B cell (primary cell): ENCODE data around the gene MYL6B. TPM values are rescaled to one million over a fixed set of nuclear protein-coding genes. Genes with fewer than 3 reads are reported as not detected.

Source experiments
- ATAC-seq: fragments of 200-7000 bp; cut with Tn5 transposase; one replicate; pipeline ENCODE4 v1.10.0; 2021; ENCODE audit warnings: low read depth, mild to moderate bottlenecking, moderate number of reproducible peaks, moderate library complexity
- CTCF ChIA-PET: fragments of 350-600 bp; sonication (Branson Sonifier 250); formaldehyde crosslinking; loops from one replicate; lab custom pipeline; 2021; ENCODE audit warnings: antibody characterized with exemption, inconsistent platforms; lab: Charles Lee
- POLR2A ChIA-PET: fragments of 350-600 bp; sonication (Branson Sonifier 250); formaldehyde crosslinking; loops from one replicate; lab custom pipeline; 2021; ENCODE audit warnings: antibody characterized with exemption; lab: Charles Lee
- DNase-seq: peaks from one replicate; pipeline ENCODE4 v3.0.0; 2013
- H2AFZ ChIP-seq: 2 replicates; pipeline ENCODE4 v1.6.1; 2012; ENCODE audit warnings: mild to moderate bottlenecking, low read depth, low read length; ENCODE audit not compliant: insufficient read depth, poor library complexity, severe bottlenecking
- H3K27ac ChIP-seq, 2 donors: 1 replicate in 1 of 2; 2 replicates in 1 of 2; pipeline ENCODE4 v1.5.1; 2012 to 2013; ENCODE audit warnings: low read length in 2 of 2, mild to moderate bottlenecking in 2 of 2, moderate library complexity in 1 of 2
- H3K27me3 ChIP-seq, 4 experiments: fragments of 200-600 bp in 1 of 4; sonication (generic) in 1 of 4; replicated peaks in 1 of 4; 1 replicate in 2 of 4; 2 replicates in 2 of 4; pipeline versions ENCODE4 v1.6.1 to v1.7.0; 2013 to 2016; ENCODE audit warnings: low read length in 3 of 4, mild to moderate bottlenecking in 2 of 4, mixed read lengths in 1 of 4, moderate library complexity in 1 of 4; ENCODE audit not compliant: insufficient read depth in 4 of 4, control insufficient read depth in 3 of 4; ENCODE audit errors: control extremely low read depth in 1 of 4
- H3K36me3 ChIP-seq, 2 experiments: replicated peaks in 1 of 2; 1 replicate in 1 of 2; 2 replicates in 1 of 2; pipeline versions ENCODE4 v1.6.1 to v1.7.1; 2013; ENCODE audit warnings: low read length in 1 of 2; ENCODE audit not compliant: insufficient read depth in 2 of 2, control insufficient read depth in 1 of 2; ENCODE audit errors: control extremely low read depth in 1 of 2, extremely low read depth in 1 of 2
- H3K4me1 ChIP-seq, 2 donors: fragments of 200-600 bp in 1 of 2; sonication (generic) in 1 of 2; 1 replicate in 1 of 2; 2 replicates in 1 of 2; pipeline versions ENCODE4 v1.5.1 to v1.6.1; 2013 to 2017; ENCODE audit warnings: low read length in 2 of 2; ENCODE audit not compliant: control insufficient read depth in 2 of 2, insufficient read depth in 2 of 2
- H3K4me2 ChIP-seq: replicated peaks from 2 replicates; pipeline ENCODE3; 2012; ENCODE audit warnings: mild to moderate bottlenecking, low read depth, low read length; ENCODE audit not compliant: poor library complexity, severe bottlenecking
- H3K4me3 ChIP-seq, 5 experiments: fragments of 200-600 bp in 1 of 5; sonication (generic) in 1 of 5; 1 replicate in 3 of 5; 2 replicates in 2 of 5; pipeline versions ENCODE4 v1.5.1 to v1.7.0; 2011 to 2016; ENCODE audit warnings: low read length in 4 of 5, mild to moderate bottlenecking in 4 of 5, low read depth in 2 of 5, control low read depth in 1 of 5, moderate library complexity in 1 of 5; ENCODE audit not compliant: insufficient read depth in 1 of 5; ENCODE audit errors: control extremely low read depth in 1 of 5, extremely low read depth in 1 of 5
- H3K79me2 ChIP-seq: fragments of 200-600 bp; sonication (generic); one replicate; pipeline ENCODE4 v1.6.0; 2016; ENCODE audit warnings: low read length; ENCODE audit not compliant: control insufficient read depth, insufficient read depth
- H3K9ac ChIP-seq: fragments of 200-600 bp; sonication (generic); 2 replicates; pipeline ENCODE4 v1.6.1; 2017; ENCODE audit warnings: mild to moderate bottlenecking, low read length, moderate library complexity
- H3K9me3 ChIP-seq, 3 donors: one replicate each; pipeline versions ENCODE4 v1.6.1 to v1.7.1; 2013; ENCODE audit warnings: low read length in 2 of 3; ENCODE audit not compliant: control insufficient read depth in 2 of 3, insufficient read depth in 1 of 3; ENCODE audit errors: control extremely low read depth in 1 of 3
- H4K20me1 ChIP-seq: 2 replicates; pipeline ENCODE4 v1.6.0; 2012; ENCODE audit warnings: mild to moderate bottlenecking, low read length; ENCODE audit not compliant: insufficient read depth, control insufficient read depth, poor library complexity, severe bottlenecking
- H3K27ac Mint-ChIP-seq: one replicate; pipeline ENCODE4 v1.8.0; 2021; ENCODE audit warnings: mixed read lengths
- H3K27me3 Mint-ChIP-seq: one replicate; pipeline ENCODE4 v1.8.0; 2021; ENCODE audit warnings: mixed read lengths
- H3K4me1 Mint-ChIP-seq: one replicate; pipeline ENCODE4 v1.8.0; 2021; ENCODE audit warnings: mixed read lengths
- H3K4me3 Mint-ChIP-seq: one replicate; pipeline ENCODE4 v1.8.0; 2021; ENCODE audit warnings: mixed read lengths
- H3K9me3 Mint-ChIP-seq: one replicate; pipeline ENCODE4 v1.8.0; 2022; ENCODE audit warnings: mixed read lengths; ENCODE audit not compliant: insufficient read depth
- EZH2 ChIP-seq: IDR thresholded peaks from 2 replicates; pipeline ENCODE4 v1.6.1; 2012; ENCODE audit warnings: borderline replicate concordance, low read depth, mild to moderate bottlenecking, moderate library complexity, low read length; ENCODE audit not compliant: insufficient read depth, poor library complexity, severe bottlenecking
- WGBS: methylation state at CpG from one replicate; pipeline ENCODE4 v1.1.5; 2013; ENCODE audit warnings: missing lambda C conversion rate; ENCODE audit not compliant: insufficient coverage; 5-methylcytosine and 5-hydroxymethylcytosine counted together
- intact Hi-C: fragments of 100-400 bp; cut with micrococcal nuclease; formaldehyde crosslinking; loops from one replicate; pipeline ENCODE4 v1.10.0; 2022
- polyA plus RNA-seq: library from polyadenylated mRNA; depleted of rRNA; stranded (reverse); fragments of >200 nt; gene quantifications from 2 replicates; pipeline ENCODE4 v1.2.3, GENCODE V29; 2012
- total RNA-seq, 2 donors: library from RNA; stranded (reverse); fragments of 120-200 nt in 1 of 2; gene quantifications; 1 replicate in 1 of 2; 2 replicates in 1 of 2; pipeline versions ENCODE4 v1.2.3 to v1.2.4, GENCODE V29; 2013 to 2022
- TF ChIP-seq, protein P1 (sequence below): fragments of 200-600 bp; IDR thresholded peaks from one replicate; pipeline ENCODE4 v1.8.0; 2022; ENCODE audit warnings: antibody characterized with exemption, mild to moderate bottlenecking

MYL6B gene
- total and polyA plus RNA-seq, 2 donors (not counting 1 experiment from before 2014, with no cell fraction given), result 25.7 to 27.8 TPM

- Histone ChIP-seq H3K4me1 (peaks cover 20 to 29% of the 10 kb centered on the region in 2 donors), H3K27ac (no peak overlapping the region), H3K4me2 (no peak overlapping the region), H3K9me3 (no peaks in the 10 kb centered on the region), H2AFZ (no peak overlapping the region), H4K20me1 (peaks cover 14% of the 10 kb centered on the region), H3K9ac (no peak overlapping the region), H3K79me2 (peaks cover 27% of the 10 kb centered on the region), H3K4me3 (no peak overlapping the region), H3K36me3 (peaks cover 7 to 77% of the 10 kb centered on the region in 2 experiments), H3K27me3 (no peaks in the 10 kb centered on the region)
- no peak for ATAC-seq
- Mint-ChIP-seq H3K4me3 (no peak overlapping the region), H3K27me3 (no peaks in the 10 kb centered on the region), H3K9me3 (no peaks in the 10 kb centered on the region), H3K4me1 (peaks cover 31% of the 10 kb centered on the region), H3K27ac (no peak overlapping the region)
- WGBS, result 98% methylated on average over 4 of the region's 11 CpGs
- DNase-seq, result no peak
- intact Hi-C loops, result no loop called here
- no peak for TF ChIP-seq EZH2
- TF ChIP-seq, protein P1, sequence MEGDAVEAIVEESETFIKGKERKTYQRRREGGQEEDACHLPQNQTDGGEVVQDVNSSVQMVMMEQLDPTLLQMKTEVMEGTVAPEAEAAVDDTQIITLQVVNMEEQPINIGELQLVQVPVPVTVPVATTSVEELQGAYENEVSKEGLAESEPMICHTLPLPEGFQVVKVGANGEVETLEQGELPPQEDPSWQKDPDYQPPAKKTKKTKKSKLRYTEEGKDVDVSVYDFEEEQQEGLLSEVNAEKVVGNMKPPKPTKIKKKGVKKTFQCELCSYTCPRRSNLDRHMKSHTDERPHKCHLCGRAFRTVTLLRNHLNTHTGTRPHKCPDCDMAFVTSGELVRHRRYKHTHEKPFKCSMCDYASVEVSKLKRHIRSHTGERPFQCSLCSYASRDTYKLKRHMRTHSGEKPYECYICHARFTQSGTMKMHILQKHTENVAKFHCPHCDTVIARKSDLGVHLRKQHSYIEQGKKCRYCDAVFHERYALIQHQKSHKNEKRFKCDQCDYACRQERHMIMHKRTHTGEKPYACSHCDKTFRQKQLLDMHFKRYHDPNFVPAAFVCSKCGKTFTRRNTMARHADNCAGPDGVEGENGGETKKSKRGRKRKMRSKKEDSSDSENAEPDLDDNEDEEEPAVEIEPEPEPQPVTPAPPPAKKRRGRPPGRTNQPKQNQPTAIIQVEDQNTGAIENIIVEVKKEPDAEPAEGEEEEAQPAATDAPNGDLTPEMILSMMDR, result no peak
- POLR2A ChIA-PET, result interaction anchor here (0.8 to 1.3 kb wide), 3 partner anchors 12 to 25 kb away, joined by 3 to 7 read pairs (median 3); no protein-coding TSS in a partner anchor
- CTCF ChIA-PET, result interaction anchor here (0.8 to 3.1 kb wide), 4 partner anchors 20 to 107 kb away, joined by 3 to 24 read pairs (median 3); partner anchors contain the start of gene SMARCC2
These were observed 10.3 kb downstream of the MYL6B start for GRCh38 chr12:56162468-56163290.
